Measurements from ENCODE around the gene ZNF878. TPM values are rescaled to one million over a fixed set of nuclear protein-coding genes. Genes with fewer than 3 reads are reported as not detected.

ZNF878 gene
- total RNA-seq, 8 experiments from 2014 or later, result 0.36 to 3.0 (median 1.3) TPM; not detected in 2

- in situ Hi-C loops (cut with MboI; ENCODE audit: low pct_unique_long_range_greater_than_20kb in 2 of 9, low sequenced_read_pairs in 9 of 9, unreplicated experiment in 9 of 9), result no loop called here
- Histone ChIP-seq H3K4me1 (replicated peaks in 1 of 2) (peaks cover 4 to 9% of the 10 kb centered on the region in 2 donors), H3K4me3 (peak within 1 kb of the TSS; percentile 46 to 77 (median 65)), H3K27ac (peak within 1 kb of the TSS; percentile 70 to 95)
- WGBS, 10 experiments, result 0 to 33% (median 17%) methylated on average over 1 to 30 of the region's 66 CpGs; no CpG with 5 or more reads in 1 of the 10 experiments
- ATAC-seq (replicated peaks in 6 of 8), result peak; percentile 85 to 96 (median 94)
These were observed 12.1 kb upstream of the ZNF878 start, which contains the start of gene ZNF844 for GRCh38 chr19:12064590-12065538. Gene ZNF844 (plus strand): TSS chr19:12064731. CDS start chr19:12064874, 143 bp downstream.

- Histone ChIP-seq H3K27ac (no peak overlapping the region), H3K4me3 (no peak overlapping the region), H3K4me1 (replicated peaks in 1 of 2) (peaks cover 0 to 3% of the 10 kb centered on the region in 2 donors)
- WGBS, 10 experiments, result 0 to 100% (median 83%) methylated on average over 1 to 5 of the region's 5 CpGs; no CpG with 5 or more reads in 4 of the 10 experiments
- no peak for ATAC-seq (replicated peaks in 6 of 8)
- in situ Hi-C loops (cut with MboI; ENCODE audit: low pct_unique_long_range_greater_than_20kb in 2 of 9, low sequenced_read_pairs in 9 of 9, unreplicated experiment in 9 of 9), result no loop called here
These were observed 3.0 kb upstream of the ZNF878 start for GRCh38 chr19:12055784-12056183.

GRCh38 chr19:12052091-12052496 is 667 bp downstream of the ZNF878 start:
- H3K4me3 ChIP-seq, result peak overlapping the region; percentile 43 to 78 (median 59)
- WGBS, 10 experiments, result 0 to 8% (median 0%) methylated on average over 1 to 11 of the region's 14 CpGs
- in situ Hi-C loops (cut with MboI; ENCODE audit: low pct_unique_long_range_greater_than_20kb in 2 of 9, low sequenced_read_pairs in 9 of 9, unreplicated experiment in 9 of 9), result no loop called here
- H3K4me1 ChIP-seq (replicated peaks in 1 of 2), result peaks cover 0 to 3% of the 10 kb centered on the region in 2 donors
- peak overlapping the region in 1 of 2 donors; percentile 69 for H3K27ac ChIP-seq
- ATAC-seq (replicated peaks in 6 of 8), result peak in 1 of 8 experiments; percentile 6

GRCh38 chr19:12047868-12048267 is 4.9 kb downstream of the ZNF878 start:
- no peak overlapping the region for H3K27ac ChIP-seq
- 100% methylated on average over 2 of the region's 2 CpGs; no CpG with 5 or more reads in 9 of the 10 experiments for WGBS, 10 experiments
- no peak overlapping the region for H3K4me3 ChIP-seq
- ATAC-seq (replicated peaks in 6 of 8), result no peak
- H3K4me1 ChIP-seq (replicated peaks in 1 of 2), result peaks cover 0 to 3% of the 10 kb centered on the region in 2 donors
- in situ Hi-C loops (cut with MboI; ENCODE audit: low pct_unique_long_range_greater_than_20kb in 2 of 9, low sequenced_read_pairs in 9 of 9, unreplicated experiment in 9 of 9), result no loop called here

DNA sequence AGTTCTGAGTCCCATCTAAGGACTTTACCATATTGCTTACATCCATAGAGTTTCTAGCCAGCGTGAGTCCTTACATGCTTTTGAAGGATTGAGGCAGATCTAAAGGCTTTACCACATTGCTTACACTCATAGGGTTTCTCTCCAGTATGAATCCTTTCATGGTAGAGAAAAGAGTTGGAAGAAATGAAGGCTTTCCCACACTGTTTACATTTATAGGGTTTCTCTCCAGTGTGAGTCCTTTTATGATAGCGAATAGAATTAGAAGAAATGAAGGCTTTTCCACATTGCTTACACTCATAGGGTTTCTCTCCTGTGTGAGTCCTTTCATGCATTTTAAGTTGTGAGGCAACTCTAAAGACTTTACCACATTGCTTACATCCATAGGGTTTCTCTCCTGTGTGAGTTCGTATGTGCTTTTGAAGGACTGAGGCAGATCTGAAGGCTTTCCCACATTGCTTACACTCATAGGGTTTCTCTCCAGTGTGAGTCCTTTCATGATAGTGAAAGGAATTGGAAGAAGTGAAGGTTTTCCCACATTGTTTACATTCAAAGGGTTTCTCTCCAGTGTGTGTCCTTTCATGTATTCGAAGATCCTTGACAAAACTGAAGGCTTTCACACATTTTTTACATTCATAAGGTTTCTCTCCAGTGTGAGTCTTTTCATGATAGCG is 8.9 kb downstream of the ZNF878 start:
- no peak overlapping the region for H3K27ac ChIP-seq
- in situ Hi-C loops (cut with MboI; ENCODE audit: low pct_unique_long_range_greater_than_20kb in 2 of 9, low sequenced_read_pairs in 9 of 9, unreplicated experiment in 9 of 9), result no loop called here
- ATAC-seq (replicated peaks in 6 of 8), result no peak
- no peak overlapping the region for H3K4me3 ChIP-seq
- 60 to 100% (median 76%) methylated on average over 1 to 5 of the region's 5 CpGs for whole genome bisulfite sequencing, 10 experiments
- no peaks in the 10 kb centered on the region for H3K4me1 ChIP-seq (replicated peaks in 1 of 2)

DNA sequence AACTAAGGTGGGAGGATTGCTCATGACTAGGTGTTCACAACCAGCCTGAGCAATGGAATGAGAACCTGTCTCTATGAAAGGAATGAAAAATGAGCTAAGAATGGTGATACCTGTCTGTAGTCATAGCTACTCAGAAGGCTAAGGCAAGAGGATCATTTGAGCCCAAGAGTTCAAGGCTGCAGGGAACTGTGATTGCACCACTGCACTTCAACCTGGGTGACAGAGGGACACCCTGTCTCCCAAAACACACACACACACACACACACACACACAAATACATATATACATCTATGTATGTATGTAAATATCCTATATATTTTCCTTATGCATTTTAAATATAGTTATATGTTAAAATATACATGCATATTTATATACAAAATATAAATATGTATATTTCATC is 9.9 kb downstream of the ZNF878 start:
- H3K4me1 ChIP-seq (replicated peaks in 1 of 2), result no peaks in the 10 kb centered on the region
- no peak overlapping the region for H3K4me3 ChIP-seq
- no peak for ATAC-seq (replicated peaks in 6 of 8)
- H3K27ac ChIP-seq, result no peak overlapping the region
- in situ Hi-C loops (cut with MboI; ENCODE audit: low pct_unique_long_range_greater_than_20kb in 2 of 9, low sequenced_read_pairs in 9 of 9, unreplicated experiment in 9 of 9), result no loop called here

GRCh38 chr19:12035220-12036172 is 17.3 kb downstream of the ZNF878 start, which contains the start of gene ZNF433:
Gene ZNF433 (minus strand): TSS chr19:12035679. CDS start chr19:12035539, 140 bp downstream.
- WGBS, 10 experiments, result 0 to 6% (median 2%) methylated on average over 1 to 9 of the region's 68 CpGs; no CpG with 5 or more reads in 6 of the 10 experiments
- peak within 1 kb of the TSS; percentile 91 to 97 for H3K27ac ChIP-seq
- peak within 1 kb of the TSS; percentile 70 to 90 (median 87) for H3K4me3 ChIP-seq
- peak; percentile 96 to 99 (median 99) for ATAC-seq (replicated peaks in 6 of 8)
- H3K4me1 ChIP-seq (replicated peaks in 1 of 2), result peaks cover 0 to 10% of the 10 kb centered on the region in 2 donors
- in situ Hi-C loops (cut with MboI; ENCODE audit: low pct_unique_long_range_greater_than_20kb in 2 of 9, low sequenced_read_pairs in 9 of 9, unreplicated experiment in 9 of 9), result no loop called here

GRCh38 chr19:12034620-12035019 is 18.1 kb downstream of the ZNF878 start:
- H3K4me1 ChIP-seq (replicated peaks in 1 of 2), result peaks cover 0 to 10% of the 10 kb centered on the region in 2 donors
- H3K4me3 ChIP-seq, result peak overlapping the region; percentile 70 to 90 (median 87)
- in situ Hi-C loops (cut with MboI; ENCODE audit: low pct_unique_long_range_greater_than_20kb in 2 of 9, low sequenced_read_pairs in 9 of 9, unreplicated experiment in 9 of 9), result no loop called here
- no peak for ATAC-seq (replicated peaks in 6 of 8)
- WGBS, 10 experiments, result 0 to 30% (median 10%) methylated on average over 2 to 8 of the region's 8 CpGs; no CpG with 5 or more reads in 1 of the 10 experiments
- H3K27ac ChIP-seq, result peak overlapping the region; percentile 91 to 97

DNA sequence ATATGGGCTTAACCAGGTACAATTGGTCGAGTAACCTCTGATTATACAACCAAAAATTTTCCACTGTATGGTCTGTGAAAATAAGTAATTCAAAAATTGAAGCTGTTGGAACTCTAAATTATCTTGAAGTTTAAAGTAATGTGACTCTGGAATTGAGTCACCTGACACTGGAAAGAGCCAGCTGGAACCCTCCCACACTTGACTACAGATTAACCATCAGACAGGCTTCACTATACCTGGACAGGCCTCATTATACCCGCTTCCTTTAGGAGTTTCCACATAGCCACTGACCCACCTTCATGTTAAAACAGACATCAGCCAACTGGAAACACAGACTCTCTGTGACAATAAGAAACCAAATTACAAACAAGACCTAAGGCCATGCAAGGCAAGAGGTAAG is 18.6 kb downstream of the ZNF878 start:
- H3K27ac ChIP-seq, result no peak overlapping the region
- in situ Hi-C loops (cut with MboI; ENCODE audit: low pct_unique_long_range_greater_than_20kb in 2 of 9, low sequenced_read_pairs in 9 of 9, unreplicated experiment in 9 of 9), result no loop called here
- no peak for ATAC-seq (replicated peaks in 6 of 8)
- H3K4me3 ChIP-seq, result peak overlapping the region; percentile 70 to 90 (median 87)
- peaks cover 0 to 10% of the 10 kb centered on the region in 2 donors for H3K4me1 ChIP-seq (replicated peaks in 1 of 2)
- 0 to 77% (median 66%) methylated on average over 1 to 2 of the region's 2 CpGs; no CpG with 5 or more reads in 2 of the 10 experiments for WGBS, 10 experiments

- no peak overlapping the region for H3K4me3 ChIP-seq
- in situ Hi-C loops (cut with MboI; ENCODE audit: low pct_unique_long_range_greater_than_20kb in 2 of 9, low sequenced_read_pairs in 9 of 9, unreplicated experiment in 9 of 9), result no loop called here
- WGBS, 10 experiments, result 56 to 90% (median 83%) methylated on average over 2 of the region's 2 CpGs; no CpG with 5 or more reads in 4 of the 10 experiments
- ATAC-seq (replicated peaks in 6 of 8), result no peak
- no peaks in the 10 kb centered on the region for H3K4me1 ChIP-seq (replicated peaks in 1 of 2)
- H3K27ac ChIP-seq, result no peak overlapping the region
These were observed 37.0 kb downstream of the ZNF878 start for GRCh38 chr19:12015753-12016116.

- WGBS, 10 experiments, result 81 to 100% (median 94%) methylated on average over 3 to 8 of the region's 9 CpGs; no CpG with 5 or more reads in 2 of the 10 experiments
- Histone ChIP-seq H3K4me3 (no peak overlapping the region), H3K4me1 (replicated peaks in 1 of 2) (no peaks in the 10 kb centered on the region), H3K27ac (no peak overlapping the region)
- no peak for ATAC-seq (replicated peaks in 6 of 8)
- in situ Hi-C loops (cut with MboI; ENCODE audit: low pct_unique_long_range_greater_than_20kb in 2 of 9, low sequenced_read_pairs in 9 of 9, unreplicated experiment in 9 of 9), result no loop called here
These were observed 37.6 kb downstream of the ZNF878 start for GRCh38 chr19:12015015-12015752.
